HFFc6 (cell line): Measurements from ENCODE around the gene NME3. TPM values are rescaled to one million over a fixed set of nuclear protein-coding genes. Genes with fewer than 3 reads are reported as not detected.
"Not testable (repeated sequence)": the region's sequence is repeated elsewhere in the genome, so short reads cannot be mapped to it uniquely, and the experiment has no call there.

Source experiments
- DNase-seq: peaks from one replicate; pipeline ENCODE4 v3.0.0-alpha.2; 2018
- H3K27ac Mint-ChIP-seq: 2 replicates; pipeline ENCODE4 v1.8.0; 2020; ENCODE audit warnings: mild to moderate bottlenecking, mixed read lengths
- H3K27me3 Mint-ChIP-seq: 2 replicates; pipeline ENCODE4 v1.8.0; 2021; ENCODE audit warnings: mild to moderate bottlenecking, moderate library complexity, mixed read lengths; ENCODE audit not compliant: insufficient read depth
- H3K36me3 Mint-ChIP-seq: 2 replicates; pipeline ENCODE4 v1.8.0; 2021; ENCODE audit warnings: low read depth, mixed read lengths
- H3K4me1 Mint-ChIP-seq: 2 replicates; pipeline ENCODE4 v1.8.0; 2020; ENCODE audit warnings: low read depth, mixed read lengths
- H3K4me3 Mint-ChIP-seq: 2 replicates; pipeline ENCODE4 v1.8.0; 2020; ENCODE audit warnings: mild to moderate bottlenecking, moderate library complexity, mixed read lengths
- H3K9me3 Mint-ChIP-seq: 2 replicates; pipeline ENCODE4 v1.8.0; 2020; ENCODE audit warnings: mild to moderate bottlenecking, mixed read lengths
- CTCF ChIP-seq: fragments of 200-600 bp; sonication (generic); IDR thresholded peaks from 2 replicates; pipeline ENCODE4 v1.5.0; 2021; ENCODE audit warnings: antibody characterized with exemption, mild to moderate bottlenecking
- total RNA-seq, 6 experiments: library from RNA; stranded (reverse); fragmentation: NEBNext Ultra II Directional; extraction: Animal tissue kit (Norgen Biotek cat#: 25700); gene quantifications; 2 replicates in 1 of 6; 3 replicates in 5 of 6; pipeline ENCODE4 v1.2.3, GENCODE V29; 2021

NME3 gene
- total RNA-seq, 6 experiments from 2014 or later = 28.2 to 61.0 (median 31.3) TPM

- H3K27me3 Mint-ChIP-seq = no peaks in the 10 kb centered on the region
- TF ChIP-seq CTCF = no peak
- H3K36me3 Mint-ChIP-seq = 0 out of 2 replicates have a peak, but pooled peaks cover 5% of the 10 kb centered on the region
- no peaks in the 10 kb centered on the region for H3K4me1 Mint-ChIP-seq
- no peak for DNase-seq
- H3K27ac Mint-ChIP-seq = no peak overlapping the region
- no peaks in the 10 kb centered on the region for H3K9me3 Mint-ChIP-seq
- no peak overlapping the region for H3K4me3 Mint-ChIP-seq
These were observed 36.3 kb upstream of the NME3 start for GRCh38 chr16:1807626-1808025.

DNA sequence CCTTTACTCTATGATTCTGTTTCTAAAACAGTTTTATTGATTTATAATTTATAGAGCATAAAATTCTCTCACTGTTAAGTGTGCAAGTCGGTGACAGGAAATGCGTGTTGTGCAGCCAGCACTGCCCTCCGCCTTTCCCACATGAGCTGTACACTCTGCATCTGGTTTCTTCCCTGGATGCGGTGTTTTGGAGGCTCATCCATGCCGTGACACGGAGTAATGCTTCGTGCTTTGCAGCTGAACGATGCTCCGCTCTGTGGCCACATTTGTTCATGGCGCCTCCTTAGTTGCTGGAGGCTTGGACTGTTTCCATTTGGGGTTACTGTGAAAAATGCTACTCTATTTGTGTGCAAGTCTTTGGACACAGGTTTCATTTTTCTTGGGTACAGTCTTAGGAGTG lies 29.4 kb upstream of the NME3 start:
- Mint-ChIP-seq H3K27ac (no peak overlapping the region), H3K27me3 (peaks cover 1% of the 10 kb centered on the region; the same call in 1 of the 2 replicates), H3K9me3 (peaks cover 39% of the 10 kb centered on the region), H3K4me1 (no peaks in the 10 kb centered on the region), H3K36me3 (peaks cover 28% of the 10 kb centered on the region), H3K4me3 (no peak overlapping the region)
- TF ChIP-seq CTCF = no peak
- DNase-seq = no peak

DNA sequence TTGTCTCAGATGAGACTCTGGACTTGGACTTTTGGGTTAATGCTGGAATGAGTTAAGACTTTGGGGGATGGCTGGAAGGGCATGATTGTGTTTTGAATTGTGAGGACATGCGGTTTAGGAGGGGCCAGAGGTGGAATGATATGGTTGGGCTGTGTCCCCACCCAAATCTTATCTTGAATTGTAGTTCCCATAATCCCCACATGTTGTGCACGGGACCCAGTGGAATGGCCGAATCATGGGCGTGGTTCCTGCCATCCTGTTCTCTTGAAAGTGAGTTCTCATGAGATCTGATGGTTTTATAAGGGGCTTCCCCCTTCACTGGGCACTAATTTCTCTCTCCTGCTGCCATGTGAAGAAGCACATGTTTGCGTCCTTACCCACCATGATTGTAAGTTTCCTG lies 27.9 kb upstream of the NME3 start:
- H3K4me3 Mint-ChIP-seq = not testable (repeated sequence)
- H3K9me3 Mint-ChIP-seq = peaks cover 39% of the 10 kb centered on the region

DNA sequence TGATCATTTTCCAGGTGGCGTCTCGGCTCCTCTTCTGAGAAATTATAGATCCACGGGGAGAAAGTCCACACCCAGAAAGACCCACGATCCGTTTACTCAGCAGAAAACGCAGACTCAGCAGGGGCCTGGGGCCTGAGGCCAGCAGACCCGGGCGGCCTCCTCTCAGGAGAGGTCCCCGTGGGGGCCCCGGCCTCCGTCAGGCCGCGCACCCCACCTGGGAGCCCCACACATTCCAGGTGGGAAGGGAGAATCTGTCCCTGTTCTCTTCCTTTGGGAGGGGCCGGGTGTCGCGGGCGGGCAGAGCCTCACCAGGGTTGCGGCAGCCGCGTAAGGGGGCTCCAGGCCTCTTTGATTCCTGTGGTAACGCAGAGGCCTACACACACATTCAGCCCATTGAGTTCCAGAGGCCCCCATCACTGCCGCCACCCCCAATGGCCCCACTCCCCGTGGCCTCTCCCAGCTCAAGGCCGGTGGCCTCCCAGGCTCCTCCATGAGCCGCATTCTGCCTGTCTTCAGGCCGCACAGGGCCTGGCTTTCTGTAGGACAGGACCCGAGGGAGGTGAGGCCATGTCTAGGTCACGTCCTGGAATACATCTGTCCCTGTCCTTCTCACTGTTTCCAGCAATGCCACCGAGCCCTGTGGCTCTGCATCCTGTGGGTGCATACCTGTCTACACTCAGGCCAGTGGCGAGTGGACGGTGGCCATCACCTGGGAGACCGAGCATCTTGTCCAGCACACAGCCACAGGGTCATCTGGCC lies 23.7 kb upstream of the NME3 start:
- Mint-ChIP-seq H3K36me3 (peaks cover 22% of the 10 kb centered on the region), H3K4me1 (no peaks in the 10 kb centered on the region), H3K27ac (no peak overlapping the region), H3K9me3 (peaks cover 31% of the 10 kb centered on the region), H3K4me3 (no peak overlapping the region), H3K27me3 (no peaks in the 10 kb centered on the region)
- no peak for DNase-seq
- TF ChIP-seq CTCF = no peak

More for the DNA sequence above, 27.9 kb upstream of the NME3 start:
- H3K36me3 Mint-ChIP-seq = peaks cover 28% of the 10 kb centered on the region
- not testable (repeated sequence) for H3K27me3 Mint-ChIP-seq, H3K27ac Mint-ChIP-seq, H3K4me1 Mint-ChIP-seq, DNase-seq

DNA sequence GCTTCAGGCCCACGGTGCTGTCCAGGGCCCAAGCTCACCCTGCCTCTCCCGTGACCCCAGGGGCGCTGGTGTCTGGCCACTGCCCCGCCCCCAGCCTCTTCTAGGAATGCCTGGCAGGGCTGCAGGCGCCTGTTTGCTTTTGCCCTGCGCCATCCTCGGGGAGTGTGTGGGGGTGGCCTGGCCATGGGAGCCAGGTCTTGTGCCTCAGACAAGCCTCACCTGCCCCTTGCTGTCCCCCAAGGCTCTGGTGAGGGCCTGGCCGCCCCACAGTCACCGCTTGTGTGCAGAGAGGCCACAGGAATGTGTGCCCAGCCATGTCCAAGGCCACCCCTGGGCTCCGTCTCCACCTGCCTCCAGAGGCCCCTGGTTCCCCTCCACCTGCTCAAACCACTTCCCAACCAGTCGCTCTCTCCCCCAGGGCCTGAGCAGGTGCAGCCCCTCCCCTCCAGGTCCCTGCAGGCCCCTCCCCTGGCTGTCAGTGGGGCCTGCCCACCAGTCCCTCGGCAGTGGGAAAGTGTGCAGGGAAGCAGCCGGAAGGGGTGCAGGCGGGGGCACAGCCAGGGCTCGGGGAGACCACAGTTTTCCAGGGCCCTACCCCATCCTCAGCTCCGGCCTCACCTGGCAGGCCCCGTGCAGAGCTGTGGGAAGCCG lies 23.0 kb upstream of the NME3 start:
- Mint-ChIP-seq H3K9me3 (peaks cover 23% of the 10 kb centered on the region), H3K27ac (no peak overlapping the region), H3K4me3 (no peak overlapping the region), H3K4me1 (no peaks in the 10 kb centered on the region), H3K36me3 (peaks cover 16% of the 10 kb centered on the region), H3K27me3 (no peaks in the 10 kb centered on the region)
- DNase-seq = no peak
- no peak for TF ChIP-seq CTCF

DNA sequence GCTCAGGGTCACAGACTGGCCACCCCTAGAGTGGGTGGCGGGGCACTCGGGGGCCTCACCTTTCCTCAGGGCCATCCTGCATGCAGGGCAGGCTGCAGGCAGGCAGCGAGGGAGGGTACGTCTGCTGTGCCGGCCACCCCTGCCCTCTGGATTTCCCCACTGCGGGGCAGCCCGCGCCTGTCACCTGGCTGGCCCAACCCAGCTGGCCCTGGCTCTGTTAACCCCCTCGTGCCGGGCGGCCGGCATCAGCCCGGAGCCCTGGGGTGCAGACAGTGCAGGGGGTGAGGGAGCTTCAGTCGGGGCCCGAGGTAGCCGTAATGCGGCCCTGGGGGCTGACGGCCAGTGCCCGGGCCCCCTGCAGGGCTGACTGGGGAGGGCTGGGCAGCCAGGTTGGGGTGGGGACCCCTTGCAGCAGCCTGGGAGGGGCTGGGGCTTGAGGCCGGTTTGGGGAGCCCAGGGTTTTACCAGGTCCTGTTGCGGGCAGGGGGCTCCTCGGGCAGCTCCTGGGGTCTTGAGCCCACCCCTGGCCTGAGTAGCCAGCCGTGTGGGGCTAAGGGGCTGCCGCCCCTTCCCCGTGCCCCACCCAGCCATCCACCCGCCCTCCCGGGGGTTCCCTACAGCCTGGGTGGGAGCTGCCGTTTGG lies 22.4 kb upstream of the NME3 start, which contains the start of gene IGFALS:
IGFALS (minus strand) TSS at position 128 of the 643 bp plus-strand sequence; CDS start at position 75, 53 bp downstream.
- Mint-ChIP-seq H3K36me3 (peaks cover 14% of the 10 kb centered on the region), H3K4me1 (no peaks in the 10 kb centered on the region), H3K27me3 (no peaks in the 10 kb centered on the region), H3K4me3 (no peak within 1 kb of the TSS), H3K27ac (no peak within 1 kb of the TSS), H3K9me3 (peaks cover 17% of the 10 kb centered on the region)
- no peak for DNase-seq
- TF ChIP-seq CTCF = no peak
